IMR-90 (cell line): ENCODE measurements around the gene ADRA2C. TPM values are rescaled to one million over a fixed set of nuclear protein-coding genes. Genes with fewer than 3 reads are reported as not detected.

Source experiments
- ATAC-seq: fragments of 200-7000 bp; cut with Tn5 transposase; 2 replicates; pipeline ENCODE4 v1.9.1; 2020; ENCODE audit warnings: low read depth, mild to moderate bottlenecking, moderate library complexity
- BruUV-seq: library from RNA; stranded (reverse); fragments of 400-500 nt; replicated peaks from 2 replicates; lab custom pipeline; 2021; lab: Mats Ljungman, UMichigan
- CTCF ChIA-PET: fragments of 300-600 bp; formaldehyde crosslinking; extraction: SDS; loops from one replicate; lab custom pipeline; 2021; ENCODE audit warnings: antibody characterized with exemption; lab: Yijun Ruan, JAX
- POLR2A ChIA-PET: fragments of 300-600 bp; sonication (Branson Sonifier 250); formaldehyde crosslinking; loops from one replicate; lab custom pipeline; 2022; ENCODE audit warnings: antibody characterized with exemption; ENCODE audit not compliant: unreplicated experiment; lab: Charles Lee
- DNase-seq: peaks from one replicate; pipeline ENCODE4 v3.0.0; 2013
- H2AFZ ChIP-seq: replicated peaks from 2 replicates; pipeline ENCODE3; 2013; ENCODE audit warnings: low read length, mild to moderate bottlenecking; ENCODE audit not compliant: poor library complexity
- H2AK5ac ChIP-seq: 2 replicates; pipeline ENCODE4 v1.6.1; 2013; ENCODE audit warnings: low read depth, low read length, inconsistent platforms
- H2AK9ac ChIP-seq: replicated peaks from 2 replicates; pipeline ENCODE3; 2013; ENCODE audit warnings: mild to moderate bottlenecking, low read depth, low read length, moderate library complexity; ENCODE audit not compliant: poor library complexity
- H2BK120ac ChIP-seq: 2 replicates; pipeline ENCODE4 v1.6.1; 2013; ENCODE audit warnings: low read depth, low read length, inconsistent platforms
- H2BK15ac ChIP-seq: 3 replicates; pipeline ENCODE4 v1.6.1; 2013; ENCODE audit warnings: low read depth, low read length, inconsistent platforms
- H2BK20ac ChIP-seq: 2 replicates; pipeline ENCODE4 v1.6.1; 2013; ENCODE audit warnings: low read depth, mild to moderate bottlenecking, inconsistent platforms, low read length, moderate library complexity
- H2BK5ac ChIP-seq: 2 replicates; pipeline ENCODE4 v1.6.1; 2013; ENCODE audit warnings: mild to moderate bottlenecking, low read depth, low read length, inconsistent platforms; ENCODE audit not compliant: poor library complexity, severe bottlenecking
- H3K14ac ChIP-seq: replicated peaks from 2 replicates; pipeline ENCODE4 v1.6.1; 2013; ENCODE audit warnings: low read depth, low read length, inconsistent platforms
- H3K18ac ChIP-seq: 2 replicates; pipeline ENCODE4 v1.6.1; 2013; ENCODE audit warnings: low read depth, low read length, control low read depth
- H3K23ac ChIP-seq: 2 replicates; pipeline ENCODE4 v1.6.1; 2013; ENCODE audit warnings: low read depth, low read length, inconsistent platforms
- H3K27ac ChIP-seq: 2 replicates; pipeline ENCODE4 v1.5.1; 2013; ENCODE audit warnings: mild to moderate bottlenecking, control low read depth, low read length; ENCODE audit not compliant: insufficient read depth
- H3K27me3 ChIP-seq: 2 replicates; pipeline ENCODE4 v1.6.1; 2013; ENCODE audit warnings: low read length; ENCODE audit not compliant: control insufficient read depth, insufficient read depth
- H3K36me3 ChIP-seq: 2 replicates; pipeline ENCODE4 v1.6.1; 2013; ENCODE audit warnings: low read length, mixed read lengths; ENCODE audit not compliant: control insufficient read depth, insufficient read depth
- H3K4ac ChIP-seq: 2 replicates; pipeline ENCODE4 v1.6.1; 2013; ENCODE audit warnings: low read depth, low read length, inconsistent platforms
- H3K4me1 ChIP-seq: 2 replicates; pipeline ENCODE4 v1.6.1; 2013; ENCODE audit warnings: low read length, mixed read lengths; ENCODE audit not compliant: control insufficient read depth, insufficient read depth
- H3K4me2 ChIP-seq: 2 replicates; pipeline ENCODE4 v1.6.1; 2013; ENCODE audit warnings: low read depth, mild to moderate bottlenecking, control low read depth, low read length, moderate library complexity
- H3K4me3 ChIP-seq: 2 replicates; pipeline ENCODE4 v1.5.1; 2013; ENCODE audit warnings: low read depth, mild to moderate bottlenecking, control low read depth, low read length, moderate library complexity; ENCODE audit not compliant: insufficient read depth
- H3K56ac ChIP-seq: 2 replicates; pipeline ENCODE4 v1.6.1; 2013; ENCODE audit warnings: low read length, inconsistent platforms; ENCODE audit not compliant: insufficient read depth; ENCODE audit errors: extremely low read depth
- H3K79me1 ChIP-seq, 2 experiments: 2 replicates each; pipeline ENCODE4 v1.6.1; 2013; ENCODE audit warnings: low read length in 2 of 2, inconsistent platforms in 1 of 2, low read depth in 1 of 2
- H3K9ac ChIP-seq: 2 replicates; pipeline ENCODE4 v1.6.1; 2013; ENCODE audit warnings: low read depth, low read length, control low read depth
- H3K9me1 ChIP-seq: 2 replicates; pipeline ENCODE4 v1.6.1; 2013; ENCODE audit warnings: low read length, inconsistent platforms; ENCODE audit not compliant: insufficient read depth
- H3K9me3 ChIP-seq: 2 replicates; pipeline ENCODE4 v1.6.1; 2013; ENCODE audit warnings: low read length; ENCODE audit not compliant: control insufficient read depth, insufficient read depth
- H4K20me1 ChIP-seq: 2 replicates; pipeline ENCODE4 v1.6.1; 2013; ENCODE audit warnings: low read length, inconsistent platforms; ENCODE audit not compliant: insufficient read depth
- H4K5ac ChIP-seq: 2 replicates; pipeline ENCODE4 v1.6.1; 2013; ENCODE audit warnings: mild to moderate bottlenecking, low read depth, low read length, control low read depth
- H4K8ac ChIP-seq, 2 experiments: 2 replicates each; pipeline ENCODE4 v1.6.1; 2013; ENCODE audit warnings: low read depth in 2 of 2, low read length in 2 of 2, control low read depth in 1 of 2, inconsistent platforms in 1 of 2
- H4K91ac ChIP-seq: 2 replicates; pipeline ENCODE4 v1.6.1; 2013; ENCODE audit warnings: low read depth, low read length, inconsistent platforms; ENCODE audit not compliant: insufficient read depth
- CEBPB ChIP-seq: IDR thresholded peaks from 2 replicates; pipeline ENCODE4 v1.6.1; 2012; ENCODE audit warnings: low read depth, low read length, improper control_type of control experiment
- CHD1 ChIP-seq: IDR thresholded peaks from 2 replicates; pipeline ENCODE4 v1.6.1; 2012; ENCODE audit warnings: low read depth, low read length, improper control_type of control experiment
- ELK1 ChIP-seq: fragments of 150-350 bp; IDR thresholded peaks from 2 replicates; pipeline ENCODE4 v1.6.1; 2016; ENCODE audit warnings: low read depth, mild to moderate bottlenecking, low read length, moderate library complexity, borderline replicate concordance
- NFE2L2 ChIP-seq: fragments of 150-350 bp; IDR thresholded peaks from 2 replicates; pipeline ENCODE4 v1.6.1; 2016; ENCODE audit warnings: low read depth, mild to moderate bottlenecking, low read length
- POLR2A ChIP-seq: IDR thresholded peaks from 2 replicates; pipeline ENCODE4 v1.6.1; 2012; ENCODE audit warnings: mild to moderate bottlenecking, low read depth, low read length
- RAD21 ChIP-seq: IDR thresholded peaks from 2 replicates; pipeline ENCODE4 v1.6.1; 2012; ENCODE audit warnings: low read length, improper control_type of control experiment
- RCOR1 ChIP-seq: IDR thresholded peaks from 2 replicates; pipeline ENCODE4 v1.6.1; 2012; ENCODE audit warnings: mild to moderate bottlenecking, low read length, improper control_type of control experiment; ENCODE audit not compliant: insufficient replicate concordance
- RFX5 ChIP-seq: IDR thresholded peaks from 2 replicates; pipeline ENCODE4 v1.8.0; 2012; ENCODE audit warnings: low read depth, mild to moderate bottlenecking, low read length, moderate library complexity
- SMC3 ChIP-seq: fragments of 150-350 bp; IDR thresholded peaks from 2 replicates; pipeline ENCODE4 v1.6.1; 2016; ENCODE audit warnings: low read depth, mild to moderate bottlenecking, antibody characterized with exemption, low read length, moderate library complexity
- USF2 ChIP-seq: fragments of 150-350 bp; IDR thresholded peaks from 2 replicates; pipeline ENCODE4 v1.6.1; 2017; ENCODE audit warnings: mild to moderate bottlenecking, antibody characterized with exemption, low read length, low read depth
- WGBS, 2 experiments: methylation state at CpG; one replicate each; pipeline versions ENCODE4 v1.1.5 to v1.1.7; 2013; ENCODE audit warnings: missing lambda C conversion rate in 2 of 2; ENCODE audit not compliant: insufficient read length in 1 of 2; ENCODE audit errors: extremely low coverage in 2 of 2; 5-methylcytosine and 5-hydroxymethylcytosine counted together
- dilution Hi-C: fragments of 300-500 bp; cut with HindIII; formaldehyde crosslinking; loops from one replicate; pipeline ENCODE4 v1.14.3; 2018; ENCODE audit warnings: low sequenced_read_pairs; ENCODE audit not compliant: unreplicated experiment
- in situ Hi-C: fragments of 300-500 bp; cut with MboI; formaldehyde crosslinking; loops from 3 replicates; pipeline ENCODE4 v1.14.3; 2019; ENCODE audit warnings: low sequenced_read_pairs, inconsistent platforms, mixed read lengths
- intact Hi-C: fragments of 100-400 bp; cut with micrococcal nuclease; formaldehyde crosslinking; loops from 2 replicates; pipeline ENCODE4 v1.10.0; 2022
- polyA plus RNA-seq, 3 experiments: library from polyadenylated mRNA; depleted of rRNA; stranded (reverse); fragments of >200 nt; gene quantifications; 2 replicates each; pipeline ENCODE4 v1.2.3, GENCODE V29; 2012; ENCODE audit warnings: low replicate concordance in 1 of 3
- total RNA-seq: library from RNA; depleted of rRNA; stranded (reverse); fragments of >200 nt; gene quantifications from 2 replicates; pipeline ENCODE4 v1.2.3, GENCODE V29; 2012

ADRA2C gene
- total and polyA plus RNA-seq, 2 of the 4 experiments (the other 2 are of a cell fraction) = under 0.01 to 0.14 TPM

- H3K27ac ChIP-seq = no peak overlapping the region
- no peak overlapping the region for H4K8ac ChIP-seq
- H4K91ac ChIP-seq = no peak overlapping the region
- no peak overlapping the region for H3K56ac ChIP-seq
- no peak overlapping the region for H2BK15ac ChIP-seq
- no peak overlapping the region for H3K4me2 ChIP-seq
- dilution Hi-C loops = no loop called here
- no peak overlapping the region for H2BK5ac ChIP-seq
- no CpG with 5 or more reads among the region's 4 CpGs for WGBS, 2 experiments
- BruUV-seq = no TSS peak
- intact Hi-C loops = no loop called here
- TF ChIP-seq CHD1 (no peak), RCOR1 (no peak), POLR2A (no peak), NFE2L2 (no peak), USF2 (no peak), ELK1 (no peak), CEBPB (no peak), SMC3 (no peak), RFX5 (no peak), RAD21 (no peak)
- no peak overlapping the region for H3K23ac ChIP-seq
- H4K20me1 ChIP-seq = no peaks in the 10 kb centered on the region
- peaks cover 47% of the 10 kb centered on the region for H3K27me3 ChIP-seq
- no peak overlapping the region for H3K14ac ChIP-seq
- H3K18ac ChIP-seq = no peak overlapping the region
- no peak overlapping the region for H2BK120ac ChIP-seq
- no peak overlapping the region for H3K9ac ChIP-seq
- in situ Hi-C loops = loop anchor here (10.0 kb wide), 1 partner anchor 169 kb away; no protein-coding TSS in a partner anchor
- ChIA-PET POLR2A (no interaction called here), CTCF (no interaction called here)
- no peak overlapping the region for H2AK9ac ChIP-seq
- no peaks in the 10 kb centered on the region for H3K36me3 ChIP-seq
- H4K5ac ChIP-seq = no peak overlapping the region
- H3K79me1 ChIP-seq = no peaks in the 10 kb centered on the region
- H3K4me1 ChIP-seq = no peaks in the 10 kb centered on the region
- no peak overlapping the region for H2AFZ ChIP-seq
- H3K4me3 ChIP-seq = no peak overlapping the region
- no peak overlapping the region for H2BK20ac ChIP-seq
- no peak overlapping the region for H2AK5ac ChIP-seq
- H3K9me3 ChIP-seq = no peaks in the 10 kb centered on the region
- DNase-seq = no peak
- no peak for ATAC-seq
- no peak overlapping the region for H3K4ac ChIP-seq
- H3K9me1 ChIP-seq = no peaks in the 10 kb centered on the region
Measured at GRCh38 chr4:3775576-3775975, 9.4 kb downstream of the ADRA2C start.
